Breast epithelium (tissue), 3 donors: ENCODE measurements around the gene PHKA2.

Experiments
- CTCF ChIP-seq, 3 donors: fragments of 450-650 bp; IDR thresholded peaks; one replicate each; pipeline ENCODE4 v1.5.1; 2016 to 2017; ENCODE audit warnings: antibody characterized with exemption in 3 of 3, mild to moderate bottlenecking in 3 of 3, moderate library complexity in 3 of 3
- POLR2A ChIP-seq: fragments of 450-650 bp; IDR thresholded peaks from one replicate; pipeline ENCODE4 v1.6.1; 2016; ENCODE audit warnings: antibody characterized with exemption, mild to moderate bottlenecking, moderate library complexity
- POLR2AphosphoS5 ChIP-seq, 3 donors: sonication (generic); formaldehyde crosslinking; IDR thresholded peaks; one replicate each; pipeline ENCODE4 v1.6.1; 2017; ENCODE audit warnings: antibody characterized with exemption in 3 of 3

DNA sequence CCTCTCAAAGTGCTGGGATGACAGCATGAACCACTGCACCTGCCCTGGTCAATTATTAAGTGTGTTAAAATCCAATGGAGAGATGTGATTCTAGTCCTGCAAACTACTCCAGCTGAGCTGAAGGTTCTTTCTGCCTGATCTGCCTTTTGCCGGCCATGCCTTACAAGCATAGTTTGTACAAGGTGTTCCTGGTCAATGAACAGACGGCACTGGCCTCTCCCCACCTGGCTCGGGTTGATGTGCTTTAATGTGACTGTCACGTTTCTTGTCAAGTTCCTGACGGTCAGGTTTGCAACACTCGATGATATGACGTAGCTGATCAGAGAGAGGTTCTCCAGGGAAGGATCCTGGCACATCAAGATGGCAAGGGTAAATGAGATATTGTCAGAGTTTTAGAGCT, 23.1 kb upstream of the PHKA2 start:
- no peak for TF ChIP-seq CTCF (IDR thresholded peaks at IDR 0.05)
- no peak for TF ChIP-seq POLR2AphosphoS5 (IDR thresholded peaks at IDR 0.05)
- TF ChIP-seq POLR2A: no peak
